Activated gamma-delta T cell treated with Interleukin-2 at 50 U/mL for 16 hours (primary cell): ENCODE results near the gene BTRC.
"Not testable (repeated sequence)": the region's sequence is repeated elsewhere in the genome, so short reads cannot be mapped to it uniquely, and the experiment has no call there.

ENCODE experiments used
- DNase-seq: peaks from one replicate; pipeline ENCODE4 v3.0.0-alpha.2; 2020

BTRC gene

DNA sequence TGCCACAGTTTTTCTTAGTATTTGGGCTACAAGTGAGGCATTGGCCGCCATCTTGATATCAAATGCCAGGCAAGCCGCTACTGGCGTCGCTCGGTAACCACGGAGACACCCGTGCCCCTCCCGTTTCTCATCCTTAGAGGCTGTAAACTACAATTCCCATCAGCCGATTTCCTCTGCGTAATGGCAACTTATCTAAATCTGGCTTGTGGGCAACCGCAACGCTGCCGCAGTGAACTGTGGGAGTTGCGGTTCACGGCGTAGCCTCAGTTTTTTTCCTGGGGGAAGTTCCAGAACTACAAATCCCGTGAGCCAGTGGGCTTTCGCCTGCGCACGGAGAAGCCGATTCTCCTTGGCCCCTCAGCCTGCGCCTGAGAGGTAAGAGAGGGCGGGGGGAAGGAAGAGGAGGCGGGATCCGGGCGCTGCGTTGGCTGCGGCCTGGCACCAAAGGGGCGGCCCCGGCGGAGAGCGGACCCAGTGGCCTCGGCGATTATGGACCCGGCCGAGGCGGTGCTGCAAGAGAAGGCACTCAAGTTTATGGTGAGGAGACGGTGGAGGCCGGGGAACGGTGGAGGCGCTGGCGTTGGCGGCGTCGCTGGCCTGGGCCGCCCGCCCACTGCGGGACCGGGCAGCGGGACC, at the start of gene BTRC:
TSS of gene BTRC (plus strand) at position 474 of the 636 bp plus-strand sequence. CDS start at position 490, 16 bp downstream.
- DNase-seq = peak; percentile 93

DNA sequence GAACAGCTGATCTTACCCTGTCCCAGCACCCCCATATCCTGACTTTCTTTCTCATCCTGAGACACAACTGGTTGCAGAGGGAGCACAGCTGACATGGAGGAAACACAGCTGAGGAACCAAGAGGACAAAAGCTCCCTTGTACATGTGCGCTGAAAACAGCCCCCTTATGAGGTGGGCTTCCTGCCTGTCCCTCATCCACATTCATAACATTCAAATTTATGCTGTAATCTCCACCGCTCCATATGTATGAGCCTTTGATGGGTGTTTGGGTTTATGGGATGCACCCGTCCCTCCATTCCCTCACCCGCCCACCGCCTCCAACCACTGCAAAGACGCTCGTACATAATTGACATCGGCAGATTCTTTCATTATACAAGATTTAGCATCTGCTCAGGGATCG, 49.6 kb upstream of the BTRC start:
- no peak for DNase-seq

DNA sequence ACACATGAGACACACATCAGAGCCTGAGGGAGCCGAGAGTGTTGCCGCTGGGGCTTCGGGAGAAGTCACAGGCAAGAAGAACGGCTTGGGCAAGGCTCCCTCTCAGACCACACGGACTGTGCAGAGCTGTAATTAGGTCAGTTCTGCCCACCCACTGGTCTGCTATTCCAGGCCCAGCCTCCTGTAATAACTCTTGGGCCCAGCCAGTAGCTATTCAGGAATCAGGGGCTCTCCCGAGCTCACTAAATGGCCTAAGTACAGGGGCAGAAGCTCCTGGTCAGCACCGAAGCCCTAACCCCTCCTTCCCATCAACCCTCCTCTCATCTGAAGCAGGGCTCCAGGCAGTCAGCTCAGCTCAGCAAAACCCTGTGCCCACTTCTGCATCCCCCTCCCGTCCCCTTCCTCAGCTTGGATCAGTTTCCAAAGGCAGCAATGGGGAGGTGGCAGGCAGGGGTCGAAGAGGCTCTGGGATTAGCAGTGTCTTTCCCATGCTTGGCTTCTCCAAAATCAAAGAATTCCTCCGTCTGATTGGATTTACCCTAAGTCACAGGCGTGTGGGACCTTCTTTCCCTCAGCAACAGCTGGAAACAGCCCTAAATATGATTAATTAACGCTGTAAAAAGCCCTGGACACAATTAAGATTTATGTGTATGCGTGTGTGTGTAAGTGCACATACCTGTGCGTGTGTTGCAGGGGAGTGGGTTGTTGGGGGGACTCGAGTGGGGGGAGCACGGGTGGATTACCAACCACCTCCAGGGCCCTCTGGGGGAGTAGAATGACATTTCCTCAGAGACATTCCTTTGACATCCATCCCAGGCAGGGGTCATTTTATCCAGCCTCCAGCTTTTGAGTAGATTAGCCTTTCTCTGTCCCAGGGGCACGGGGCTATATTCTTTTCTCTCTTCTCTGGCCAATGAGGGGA, 48.4 kb upstream of the BTRC start:
- DNase-seq = no peak

DNA sequence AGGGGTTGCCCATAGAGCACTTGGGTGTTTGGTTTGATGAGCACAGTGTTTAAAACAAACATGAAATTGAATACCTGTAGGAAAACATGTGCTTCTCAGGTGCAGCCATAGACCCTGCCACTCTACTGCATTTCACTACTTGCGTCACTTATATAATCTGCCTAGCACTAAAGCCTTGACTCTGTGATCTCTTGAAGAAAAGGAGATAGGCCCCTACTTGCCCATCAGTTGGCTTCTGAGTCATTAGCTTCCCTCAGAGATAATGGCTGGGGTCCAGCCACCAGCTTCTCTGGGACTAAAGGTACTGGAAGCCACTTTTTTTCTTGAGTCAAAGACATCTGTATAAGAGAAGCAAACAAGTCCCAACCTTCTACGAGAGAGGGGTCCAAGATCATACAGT, 45.9 kb upstream of the BTRC start:
- no peak for DNase-seq

DNA sequence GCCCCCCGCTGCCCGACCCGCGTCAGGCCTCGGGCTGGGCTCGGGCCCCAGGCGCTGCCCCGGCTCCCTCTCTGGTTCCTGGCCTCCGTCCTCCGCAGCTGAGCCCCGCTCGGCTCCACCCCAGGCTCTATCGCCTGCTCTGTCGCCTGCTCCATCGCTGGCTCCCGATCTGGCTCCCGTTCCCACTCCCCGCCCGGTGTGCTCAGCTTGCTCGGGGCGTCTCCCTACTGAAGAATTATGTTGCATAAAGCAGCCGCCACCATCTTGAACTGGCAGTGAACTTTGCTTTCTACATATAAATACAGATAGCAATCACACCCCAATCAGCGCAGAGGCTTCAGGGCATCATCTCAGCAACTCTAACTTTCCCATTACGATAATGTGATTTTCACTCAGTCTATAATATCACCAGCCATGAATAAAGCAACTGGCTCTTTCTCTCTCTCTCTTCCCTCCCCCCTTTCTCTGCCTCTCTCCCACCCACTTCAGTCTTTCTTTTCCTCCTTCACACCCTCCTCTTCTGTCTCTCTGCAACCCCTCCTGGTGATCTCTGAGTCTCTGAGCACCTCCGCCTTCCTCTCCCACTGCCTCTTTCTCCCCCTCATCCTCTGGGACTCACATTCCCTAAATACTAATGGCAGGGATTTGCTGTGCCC, 43.3 kb upstream of the BTRC start:
- no peak for DNase-seq

DNA sequence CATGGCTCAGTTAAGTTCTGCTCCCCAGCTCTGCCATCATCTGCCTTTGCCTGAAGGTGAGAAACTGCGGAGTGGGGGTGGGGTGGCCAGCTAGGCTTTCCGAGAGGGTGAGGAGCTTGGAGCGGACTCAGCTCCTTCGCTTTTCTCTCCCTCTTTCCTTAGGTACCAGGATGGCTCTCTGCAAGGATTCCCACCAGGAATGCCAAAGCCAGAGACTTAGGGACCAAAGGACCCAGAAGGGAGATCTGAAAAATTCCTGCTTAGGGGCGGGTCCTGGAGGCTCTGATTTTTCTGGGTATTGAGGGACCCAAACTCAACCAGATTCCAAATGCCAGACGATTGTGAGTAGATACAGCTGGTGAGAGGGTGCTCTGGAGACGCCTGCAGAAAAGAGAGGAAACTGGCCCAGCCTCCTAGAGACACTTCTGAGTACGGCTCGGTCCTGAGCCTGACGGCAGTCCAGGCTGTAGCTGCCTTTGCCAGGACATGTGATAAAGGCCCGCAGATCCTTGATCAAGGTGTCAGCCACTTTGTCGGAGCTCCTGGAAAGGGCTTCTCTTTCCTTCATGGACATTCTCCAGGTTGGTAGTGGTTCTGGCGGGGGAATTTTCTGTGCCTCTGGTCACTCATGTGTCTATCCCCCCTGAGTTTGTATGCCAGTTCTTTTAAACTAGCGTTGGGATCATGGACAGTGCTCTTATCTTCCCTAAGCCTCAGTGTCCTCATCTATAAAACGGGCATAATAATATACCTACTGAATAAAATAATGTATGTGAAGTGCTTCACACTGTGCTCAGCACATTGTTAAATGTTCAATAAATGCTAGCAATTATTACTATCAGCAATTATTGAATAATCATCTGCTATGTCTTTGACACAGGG, 42.5 kb upstream of the BTRC start:
- no peak for DNase-seq

DNA sequence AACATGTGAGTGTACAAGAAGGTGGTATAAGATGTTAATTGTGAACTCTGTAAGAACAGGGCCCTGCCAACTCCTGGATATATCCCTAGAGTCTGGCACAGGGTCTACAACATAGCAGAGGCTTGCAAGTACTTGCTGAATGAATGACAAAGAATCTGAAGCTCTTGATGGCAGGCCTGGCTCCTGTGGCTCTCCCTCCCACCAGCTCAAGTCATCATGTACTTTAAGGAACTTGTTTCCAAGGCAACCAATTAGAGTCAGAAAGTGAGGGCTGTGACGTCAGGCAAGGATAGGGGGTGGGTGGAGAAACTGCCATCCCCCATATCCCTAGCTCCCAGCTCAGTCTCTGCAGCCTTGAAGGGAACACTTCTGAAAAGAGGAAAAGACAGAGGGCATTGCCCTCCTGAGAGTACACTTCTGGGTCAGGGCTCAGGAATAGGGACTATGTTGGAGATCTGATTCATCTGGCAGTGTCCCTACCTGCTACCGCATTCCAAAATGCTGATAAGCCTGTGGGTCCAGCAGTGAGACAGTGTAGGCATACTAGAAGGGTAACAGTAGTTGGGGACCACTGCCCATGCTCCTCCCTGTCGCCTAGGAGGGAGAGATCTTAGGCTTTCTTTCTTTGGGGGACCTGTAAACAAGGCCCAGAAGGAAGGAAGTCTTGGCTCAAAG, 34.6 kb upstream of the BTRC start:
- no peak for DNase-seq

DNA sequence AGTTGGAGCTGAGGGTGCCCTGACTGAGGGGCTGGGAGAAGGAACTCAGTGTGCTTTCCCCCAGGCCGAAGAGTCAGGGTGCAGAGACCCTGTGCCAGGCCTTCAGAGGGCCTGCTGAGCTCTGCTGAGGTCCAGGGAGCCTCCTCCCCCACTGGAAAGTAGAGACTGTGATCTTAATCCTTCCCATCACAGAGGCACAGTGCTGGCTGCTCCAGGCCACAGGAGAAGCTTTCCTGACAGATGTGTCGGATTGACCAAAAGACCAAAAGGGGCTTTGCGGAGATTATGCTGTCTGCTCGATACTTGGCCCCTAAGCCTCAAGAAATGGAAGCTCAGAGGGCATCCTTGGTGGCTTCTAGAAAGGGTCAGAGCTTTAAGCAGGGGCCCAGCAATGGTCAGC, 32.9 kb upstream of the BTRC start:
- DNase-seq = no peak

DNA sequence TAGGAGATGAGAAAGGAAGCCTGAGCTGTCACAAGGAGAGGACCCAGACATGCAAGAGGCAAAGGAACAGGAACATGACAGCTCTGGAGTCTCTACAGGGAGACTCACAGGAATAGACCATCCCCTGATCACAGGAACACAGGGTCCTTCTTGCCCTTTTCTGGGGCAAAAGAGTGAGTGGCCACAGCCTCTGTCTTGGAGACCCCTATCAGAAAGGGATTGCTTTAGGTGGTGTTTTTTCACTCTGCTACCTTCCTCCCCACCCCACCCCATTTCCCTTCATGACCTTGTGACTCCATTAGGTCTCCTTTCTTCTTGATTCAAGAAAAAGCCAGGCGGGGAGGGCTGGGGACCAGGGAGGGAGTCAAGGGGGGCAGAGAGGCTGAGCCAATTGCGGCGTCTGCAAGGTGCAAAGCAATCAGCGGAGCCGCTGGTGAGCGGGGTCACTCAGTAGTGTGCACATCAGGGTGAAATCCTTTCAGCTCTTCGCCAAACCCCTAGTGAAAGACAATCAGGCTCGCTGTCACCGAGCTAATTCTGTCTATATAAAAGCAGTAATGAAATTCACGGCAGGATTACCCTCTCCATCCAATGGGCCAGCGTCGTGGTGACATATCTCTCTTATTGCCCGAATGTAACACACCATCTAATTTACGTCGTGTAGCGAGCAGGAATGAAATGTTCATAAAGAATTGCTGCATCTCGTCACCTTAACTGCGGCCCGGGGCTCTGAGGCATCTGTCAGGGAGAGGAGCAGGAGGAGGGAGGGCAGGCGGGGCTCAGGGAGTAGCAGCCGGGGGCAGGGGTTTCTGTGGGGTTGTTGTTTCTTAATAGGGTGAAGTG, 31.5 kb upstream of the BTRC start:
- no peak for DNase-seq

DNA sequence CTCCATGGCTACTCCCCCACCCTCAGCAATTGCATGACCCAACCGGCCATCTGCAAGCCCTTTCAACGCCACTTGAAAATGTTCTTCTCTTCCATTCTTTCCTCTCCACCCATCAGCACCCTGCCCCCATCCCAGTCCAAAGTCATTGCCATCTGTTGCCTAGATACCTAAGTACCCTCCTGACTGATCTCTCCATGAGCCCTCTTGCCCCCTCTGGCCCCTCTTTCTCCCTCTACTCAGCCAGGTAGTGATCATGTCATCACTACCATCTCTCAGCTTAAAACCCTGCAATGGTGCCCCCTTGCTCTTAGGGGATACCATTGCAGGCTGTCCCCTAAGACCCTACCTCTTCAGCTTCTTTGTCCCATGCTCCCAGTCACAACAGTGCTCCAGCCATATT, 30.5 kb upstream of the BTRC start:
- DNase-seq = no peak

DNA sequence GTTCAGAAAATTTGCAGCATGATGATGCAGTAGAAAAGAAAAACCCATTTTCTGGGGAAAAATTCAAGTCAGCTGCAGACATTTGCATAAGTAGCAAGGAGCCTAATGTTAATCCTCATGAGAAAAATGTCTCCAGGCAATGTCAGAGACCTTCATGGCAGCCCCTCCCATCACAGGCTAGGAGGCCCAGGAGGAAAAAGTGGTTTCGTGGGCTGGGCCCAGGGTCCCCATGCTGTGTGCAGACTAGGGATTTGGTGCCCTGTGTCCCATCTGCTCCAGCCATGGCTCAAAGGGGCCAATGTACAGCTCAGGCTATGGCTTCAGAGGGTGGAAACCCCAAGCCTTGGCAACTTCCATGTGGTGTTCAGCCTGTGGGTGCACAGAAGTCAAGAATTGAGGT, 26.5 kb upstream of the BTRC start:
- DNase-seq = not testable (repeated sequence)

DNA sequence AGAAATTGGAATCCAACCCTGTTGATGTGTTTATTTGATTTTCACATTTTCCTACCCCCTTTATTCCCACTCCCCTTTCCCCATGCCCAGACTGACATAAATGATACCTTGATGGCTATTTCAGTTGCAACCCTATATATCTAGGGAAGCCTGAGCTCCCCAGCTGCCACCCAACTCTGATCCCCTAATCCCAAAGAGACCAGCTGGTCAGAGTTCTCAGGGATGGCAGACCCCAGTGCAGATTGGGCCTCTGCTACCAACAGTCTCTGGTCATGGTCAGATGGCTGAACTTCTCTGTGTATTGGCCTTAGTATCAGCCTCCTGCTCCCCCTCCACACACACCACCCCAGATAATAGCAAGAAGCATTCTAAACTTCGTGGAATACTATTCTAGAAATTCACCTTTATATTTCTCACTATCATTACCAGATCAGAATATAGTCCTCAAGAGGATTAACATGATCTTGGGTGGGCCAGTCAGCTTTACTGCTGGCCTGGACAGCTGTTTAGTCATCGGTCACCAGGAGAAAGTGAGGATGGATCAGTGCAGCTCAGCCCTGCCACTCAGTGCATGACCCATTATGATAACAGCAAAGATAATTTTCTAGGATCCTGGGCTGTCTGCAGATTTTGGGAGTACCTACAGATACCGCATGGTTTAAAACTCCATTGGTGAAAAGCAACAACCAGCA, 24.5 kb upstream of the BTRC start:
- DNase-seq = no peak

DNA sequence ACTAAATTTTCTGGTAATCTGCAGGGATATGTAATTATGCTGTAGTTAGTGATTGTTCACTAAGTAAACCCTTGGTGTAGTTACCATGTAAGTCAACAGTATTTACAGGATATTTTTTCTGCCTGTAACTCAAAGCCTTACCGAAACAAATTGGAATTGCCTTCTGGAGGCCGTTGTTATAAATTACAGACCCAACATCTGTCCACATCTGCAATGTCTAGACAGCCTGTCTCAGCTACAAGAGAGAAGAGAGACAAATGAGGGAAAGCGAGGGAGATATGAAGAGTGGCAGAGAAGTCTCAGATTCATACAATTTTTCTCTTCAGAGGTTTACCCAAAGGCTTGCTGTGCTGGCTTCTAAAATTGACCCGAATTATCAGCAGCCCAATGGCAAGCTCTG, 23.7 kb upstream of the BTRC start:
- no peak for DNase-seq

DNA sequence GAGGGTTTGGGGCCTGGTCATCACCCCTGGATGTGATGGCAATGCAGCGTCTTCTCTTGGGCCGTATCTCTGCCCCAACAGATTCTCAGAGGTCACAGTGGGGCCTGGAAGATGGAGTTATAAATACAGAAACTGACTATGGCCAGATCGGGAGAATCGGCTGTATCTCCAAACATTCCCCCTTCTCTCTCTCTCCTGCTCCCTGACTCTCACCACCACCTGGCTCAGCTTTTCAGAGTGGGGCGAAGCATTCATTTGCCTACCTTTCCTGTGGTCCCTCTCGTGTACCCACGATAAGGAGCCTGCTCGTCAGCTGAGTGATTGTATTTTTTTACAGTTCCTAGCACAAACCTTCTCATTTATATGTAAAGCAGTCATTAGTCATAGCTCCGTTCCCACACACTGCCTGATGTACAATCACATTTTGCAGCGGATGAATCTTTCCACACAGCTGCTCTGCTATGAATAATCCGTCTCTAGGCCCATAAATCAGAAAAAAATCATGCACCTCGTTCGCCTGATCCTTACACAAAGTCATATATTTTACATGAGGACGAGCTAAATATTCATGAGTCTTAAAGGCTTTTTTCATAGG, 23.2 kb upstream of the BTRC start:
- DNase-seq = no peak

DNA sequence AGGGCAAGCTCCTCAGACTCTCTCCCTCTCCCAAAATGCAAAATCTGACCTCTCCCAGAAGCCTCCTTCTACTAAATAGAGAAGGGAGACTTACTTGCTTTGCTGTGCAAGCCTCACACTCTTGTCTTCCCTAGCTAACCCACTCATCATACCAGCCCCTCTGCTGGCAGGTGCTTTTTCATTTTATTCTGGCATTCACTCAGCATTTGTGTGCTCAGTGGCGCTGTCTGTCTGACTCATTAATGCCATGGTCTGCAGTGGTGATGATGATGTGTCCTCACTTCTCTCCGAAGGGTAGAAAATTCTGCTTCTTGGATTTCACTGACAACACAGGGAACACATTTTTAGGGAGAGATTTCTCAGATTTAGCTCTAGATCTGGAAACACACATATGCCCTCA, 22.0 kb upstream of the BTRC start:
- DNase-seq = no peak

DNA sequence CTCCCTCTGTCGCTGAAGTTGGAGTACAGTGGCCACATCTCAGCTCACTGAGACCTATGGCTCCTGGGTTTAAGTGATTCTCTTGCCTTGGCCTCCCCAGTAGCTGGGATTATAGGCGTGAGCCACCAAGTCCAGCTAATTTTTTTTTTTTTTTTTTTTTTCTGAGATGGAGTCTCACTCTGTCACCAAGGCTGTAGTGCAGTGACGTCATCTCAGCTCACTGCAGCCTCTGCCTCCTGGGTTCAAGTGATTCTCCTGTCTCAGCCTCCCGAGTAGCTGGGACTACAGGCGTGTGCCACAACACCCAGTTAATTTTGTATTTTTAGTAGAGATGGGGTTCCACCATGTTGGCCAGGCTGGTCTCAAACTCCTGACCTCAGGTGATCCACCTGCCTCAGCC, 19.7 kb upstream of the BTRC start:
- DNase-seq = not testable (repeated sequence)

DNA sequence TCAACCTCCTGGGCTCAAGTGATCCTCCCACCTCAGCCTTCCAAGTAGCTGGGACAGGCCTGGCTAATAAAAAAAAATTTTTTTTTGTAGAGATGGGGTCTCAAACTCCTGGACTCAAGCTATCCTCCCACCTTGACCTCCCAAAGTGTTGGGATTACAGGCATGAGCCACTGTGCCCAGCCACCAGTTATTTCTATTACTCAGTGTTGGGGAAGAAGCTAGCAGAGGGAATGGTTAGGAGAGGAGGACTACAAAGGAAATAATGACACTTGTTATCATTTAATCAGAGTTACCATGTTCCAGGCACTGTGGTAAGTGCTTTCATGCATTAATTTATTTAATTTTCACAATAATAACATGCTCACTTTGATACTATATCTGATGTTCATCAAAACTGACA, 17.6 kb upstream of the BTRC start:
- no peak for DNase-seq

DNA sequence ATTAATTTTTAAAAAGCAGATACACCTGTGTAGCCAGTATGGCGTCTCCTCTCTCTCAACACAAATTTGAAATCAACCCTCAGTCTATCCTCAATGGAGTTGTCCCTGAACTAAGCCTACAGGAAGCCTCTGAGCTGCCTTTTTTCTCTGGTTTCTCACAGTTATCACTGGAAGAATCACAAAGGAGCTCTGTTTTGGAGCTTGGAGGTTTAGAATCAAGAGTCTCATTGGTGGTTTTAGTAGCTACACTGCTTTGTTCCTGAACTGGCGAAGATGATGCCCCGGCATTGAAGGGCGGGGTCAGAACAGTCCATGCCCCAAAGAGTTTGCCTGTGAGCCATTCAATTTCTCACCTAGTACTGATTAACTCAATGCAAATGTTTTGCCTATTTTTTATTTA, 16.1 kb upstream of the BTRC start:
- no peak for DNase-seq

DNA sequence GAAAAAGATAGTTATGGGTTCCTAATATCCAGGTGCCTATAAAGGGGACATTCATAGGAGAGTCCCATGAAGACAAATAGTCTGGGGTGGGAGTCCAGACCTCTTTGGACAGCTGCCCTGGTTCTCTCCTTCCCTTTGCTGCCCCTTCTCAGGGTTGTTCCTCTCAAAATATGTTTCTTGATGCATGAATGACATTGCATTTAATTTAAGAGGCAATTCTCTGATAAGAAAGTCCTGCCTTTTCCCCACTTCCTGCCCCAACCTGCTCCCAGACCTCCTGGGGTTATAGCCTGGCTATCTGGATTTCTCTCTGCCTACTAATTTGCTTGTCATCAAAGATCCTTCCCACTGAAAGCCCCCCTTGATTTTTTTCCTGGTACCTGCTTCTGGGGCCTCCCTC, 12.5 kb upstream of the BTRC start:
- DNase-seq = no peak

DNA sequence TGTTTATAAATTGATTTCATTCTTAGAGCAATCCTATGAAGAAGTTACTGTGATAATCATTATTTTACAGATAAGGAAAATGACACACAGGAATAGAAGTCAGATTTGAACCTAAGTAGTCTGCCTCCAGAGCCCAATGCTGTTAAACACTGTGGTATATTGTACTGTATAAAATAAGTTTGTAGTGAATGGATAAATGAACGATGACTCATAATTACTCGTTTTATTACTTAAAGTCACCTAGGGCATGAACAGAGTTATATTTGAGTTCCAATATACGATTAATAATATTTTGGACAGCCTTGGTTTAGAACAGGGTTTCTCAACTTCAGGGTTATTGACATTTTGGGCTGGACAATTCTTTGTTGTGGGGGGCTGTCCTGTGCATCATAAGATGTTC, 7.8 kb upstream of the BTRC start:
- no peak for DNase-seq
